Ureter (tissue), 1 donor: Measurements from ENCODE around the gene FOXN3. TPM values are rescaled to one million over a fixed set of nuclear protein-coding genes. Genes with fewer than 3 reads are reported as not detected.

Experiments used
- DNase-seq: peaks from one replicate; pipeline ENCODE4 v3.0.0-alpha.2; 2020; ENCODE audit warnings: low spot score
- total RNA-seq: library from RNA; stranded (reverse); gene quantifications from one replicate; pipeline ENCODE4 v1.2.4, GENCODE V29; 2023
- donor health status: DM: yes; HTN: yes; CAD: no.

Gene FOXN3
- total RNA-seq, 1 donor from 2014 or later = 91.7 TPM

GRCh38 chr14:89432226-89432625 lies 15.2 kb upstream of the FOXN3 start:
- DNase-seq = no peak

- no peak for DNase-seq
These were observed 13.6 kb upstream of the FOXN3 start for GRCh38 chr14:89430391-89431236.

- no peak for DNase-seq
These were observed 12.5 kb upstream of the FOXN3 start for GRCh38 chr14:89429199-89430181.

- no peak for DNase-seq
These were observed 11.6 kb upstream of the FOXN3 start for GRCh38 chr14:89428546-89429198.

GRCh38 chr14:89428173-89428523 lies 11.1 kb upstream of the FOXN3 start:
- DNase-seq = no peak

GRCh38 chr14:89427426-89428172 lies 10.6 kb upstream of the FOXN3 start:
- DNase-seq = no peak

- DNase-seq = no peak
These were observed 8.9 kb upstream of the FOXN3 start for GRCh38 chr14:89425931-89426330.

- no peak for DNase-seq
These were observed 7.2 kb upstream of the FOXN3 start for GRCh38 chr14:89424241-89424640.

GRCh38 chr14:89422952-89423345 lies 5.9 kb upstream of the FOXN3 start:
- no peak for DNase-seq

GRCh38 chr14:89422181-89422951 lies 5.3 kb upstream of the FOXN3 start:
- DNase-seq = peak; percentile 57

GRCh38 chr14:89420502-89420901 lies 3.5 kb upstream of the FOXN3 start:
- DNase-seq = no peak

- no peak for DNase-seq
These were observed 3.0 kb upstream of the FOXN3 start for GRCh38 chr14:89419973-89420482.

- no peak for DNase-seq
These were observed 1.9 kb upstream of the FOXN3 start for GRCh38 chr14:89418976-89419375.

GRCh38 chr14:89418452-89418851 lies 1.4 kb upstream of the FOXN3 start:
- no peak for DNase-seq

- DNase-seq = peak; percentile 75
These were observed 612 bp upstream of the FOXN3 start for GRCh38 chr14:89417465-89418225.

GRCh38 chr14:89416002-89416995 lies 734 bp downstream of the FOXN3 start:
- DNase-seq = peak; percentile 100

- no peak for DNase-seq
These were observed 1.9 kb downstream of the FOXN3 start for GRCh38 chr14:89415159-89415558.

- DNase-seq = no peak
These were observed 5.1 kb downstream of the FOXN3 start for GRCh38 chr14:89411976-89412375.
